GM21390 (cell line): ENCODE results near the gene SLC19A1.

Source experiments
- ATAC-seq: cut with Tn5 transposase; IDR thresholded peaks from one replicate; pipeline ENCODE4 v1.9.1; 2021; ENCODE audit not compliant: unreplicated experiment

The SLC19A1 gene

GRCh38 chr21:45496151-45496967 is 45.9 kb downstream of the SLC19A1 start:
- no peak for ATAC-seq

GRCh38 chr21:45494851-45495680 is 47.2 kb downstream of the SLC19A1 start:
- no peak for ATAC-seq

- no peak for ATAC-seq
Measured at GRCh38 chr21:45494135-45494850, 47.9 kb downstream of the SLC19A1 start.

GRCh38 chr21:45493401-45494001 is 48.7 kb downstream of the SLC19A1 start:
- no peak for ATAC-seq

- ATAC-seq, result no peak
Measured at GRCh38 chr21:45492765-45493164, 49.5 kb downstream of the SLC19A1 start.

- no peak for ATAC-seq
Measured at GRCh38 chr21:45491623-45492022, 50.6 kb downstream of the SLC19A1 start.

GRCh38 chr21:45491056-45491455 is 51.2 kb downstream of the SLC19A1 start:
- no peak for ATAC-seq

GRCh38 chr21:45490049-45490731 is 52.0 kb downstream of the SLC19A1 start:
- no peak for ATAC-seq

GRCh38 chr21:45489722-45489982 is 52.6 kb downstream of the SLC19A1 start:
- ATAC-seq, result no peak

- ATAC-seq, result no peak
Measured at GRCh38 chr21:45488931-45489721, 53.1 kb downstream of the SLC19A1 start.

- no peak for ATAC-seq
Measured at GRCh38 chr21:45487891-45488600, 54.2 kb downstream of the SLC19A1 start.

- ATAC-seq, result no peak
Measured at GRCh38 chr21:45487161-45487806, 55.0 kb downstream of the SLC19A1 start.

GRCh38 chr21:45486443-45487160 is 55.6 kb downstream of the SLC19A1 start:
- ATAC-seq, result no peak

- no peak for ATAC-seq
Measured at GRCh38 chr21:45485686-45486442, 56.4 kb downstream of the SLC19A1 start.

GRCh38 chr21:45484318-45484717 is 57.9 kb downstream of the SLC19A1 start:
- ATAC-seq, result no peak

- no peak for ATAC-seq
Measured at GRCh38 chr21:45482899-45483821, 59.1 kb downstream of the SLC19A1 start.
